ENCODE measurements around the gene MIPEP. TPM values are rescaled to one million over a fixed set of nuclear protein-coding genes. Genes with fewer than 3 reads are reported as not detected.

Gene MIPEP
- total RNA-seq, 1 experiment from 2014 or later = 10.2 TPM

DNA sequence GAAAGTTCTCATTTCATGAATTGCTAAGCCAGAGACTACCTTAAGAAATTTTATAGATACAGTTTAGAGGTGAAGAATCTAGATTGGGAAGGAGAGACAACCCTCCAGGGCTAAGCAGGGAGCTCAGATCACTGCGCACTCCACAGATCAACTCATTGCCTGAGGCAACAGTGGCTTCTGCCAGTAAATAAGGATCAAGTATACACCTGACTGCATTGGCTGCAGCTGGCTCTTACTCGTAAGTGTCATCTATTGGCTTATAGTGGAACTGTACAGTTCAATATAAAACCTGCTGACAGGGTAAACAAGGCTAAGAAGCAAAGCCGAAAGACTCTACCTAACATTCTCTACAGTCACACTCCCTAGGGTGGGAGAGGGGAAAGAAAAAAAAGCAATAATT lies 26.1 kb upstream of the MIPEP start:
- Histone ChIP-seq H3K4me1 (ENCODE audit: low read length) (no peaks in the 10 kb centered on the region), H2AFZ (ENCODE audit: low read length) (no peak overlapping the region), H4K20me1 (ENCODE audit: insufficient read depth, low read depth, low read length) (no peaks in the 10 kb centered on the region), H3K9me2 (replicated peaks; ENCODE audit: insufficient read depth, low read length) (no peaks in the 10 kb centered on the region), H3K27me3 (ENCODE audit: low read length) (no peaks in the 10 kb centered on the region), H3K9ac (ENCODE audit: low read length) (no peak overlapping the region), H3K79me2 (ENCODE audit: low read length) (no peaks in the 10 kb centered on the region), H3K4me2 (ENCODE audit: low read depth, low read length, poor library complexity, severe bottlenecking) (no peak overlapping the region), H3K36me3 (ENCODE audit: insufficient read depth, low read length) (no peaks in the 10 kb centered on the region), H3K4me3 (ENCODE audit: low read length) (no peak overlapping the region), H3K9me3 (ENCODE audit: low read length) (no peaks in the 10 kb centered on the region), H3K27ac (ENCODE audit: low read length) (no peak overlapping the region)
- no peak for DNase-seq

DNA sequence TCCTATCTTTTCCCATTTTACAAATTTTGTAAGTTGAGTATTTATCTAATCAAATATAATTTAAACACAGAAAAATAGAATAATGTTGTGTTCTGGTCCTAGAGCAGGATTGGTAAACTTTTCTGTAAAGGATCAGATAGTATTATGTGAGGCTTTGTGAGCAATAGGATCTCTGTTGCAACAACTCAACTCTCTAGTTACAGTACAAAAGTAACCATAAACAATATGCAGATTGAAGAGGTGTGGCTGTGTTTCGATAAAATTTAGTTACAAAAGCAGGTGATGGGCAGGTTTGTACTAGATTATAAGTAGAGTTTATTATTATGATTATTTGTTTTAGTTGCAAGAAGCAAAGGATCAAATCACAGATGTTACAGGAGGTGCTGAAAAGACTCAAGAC lies 23.3 kb upstream of the MIPEP start:
- Histone ChIP-seq H3K4me1 (ENCODE audit: low read length) (no peaks in the 10 kb centered on the region), H3K9me2 (replicated peaks; ENCODE audit: insufficient read depth, low read length) (no peaks in the 10 kb centered on the region), H4K20me1 (ENCODE audit: insufficient read depth, low read depth, low read length) (no peaks in the 10 kb centered on the region), H3K27me3 (ENCODE audit: low read length) (no peaks in the 10 kb centered on the region), H3K9ac (ENCODE audit: low read length) (no peak overlapping the region), H3K27ac (ENCODE audit: low read length) (no peak overlapping the region), H3K79me2 (ENCODE audit: low read length) (no peaks in the 10 kb centered on the region), H3K9me3 (ENCODE audit: low read length) (no peaks in the 10 kb centered on the region), H2AFZ (ENCODE audit: low read length) (no peak overlapping the region), H3K4me3 (ENCODE audit: low read length) (no peak overlapping the region), H3K4me2 (ENCODE audit: low read depth, low read length, poor library complexity, severe bottlenecking) (no peak overlapping the region), H3K36me3 (ENCODE audit: insufficient read depth, low read length) (no peaks in the 10 kb centered on the region)
- DNase-seq = no peak

DNA sequence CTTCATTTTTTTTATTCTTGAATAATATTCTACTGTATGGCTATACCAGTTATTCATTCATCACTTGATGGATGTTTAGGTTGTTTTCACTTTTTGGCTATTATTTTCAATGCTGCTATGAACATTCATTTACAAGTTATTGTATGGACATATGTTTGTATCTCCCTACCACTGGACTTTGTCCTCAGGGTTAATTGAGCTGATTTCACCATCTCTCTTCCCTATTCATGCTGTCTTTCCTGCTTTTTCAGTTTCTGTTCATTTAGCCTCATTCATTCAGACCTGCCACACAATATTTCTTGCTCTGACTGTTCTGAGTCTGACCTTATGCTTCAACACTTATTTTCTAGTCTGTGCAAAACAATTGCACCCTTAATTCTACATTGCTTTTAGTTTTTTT lies 20.4 kb upstream of the MIPEP start:
- H3K4me3 ChIP-seq (ENCODE audit: low read length) = no peak overlapping the region
- H3K36me3 ChIP-seq (ENCODE audit: insufficient read depth, low read length) = no peaks in the 10 kb centered on the region
- H3K9me2 ChIP-seq (replicated peaks; ENCODE audit: insufficient read depth, low read length) = no peaks in the 10 kb centered on the region
- H3K4me2 ChIP-seq (ENCODE audit: low read depth, low read length, poor library complexity, severe bottlenecking) = no peak overlapping the region
- no peak for DNase-seq
- no peaks in the 10 kb centered on the region for H4K20me1 ChIP-seq (ENCODE audit: insufficient read depth, low read depth, low read length)
- no peaks in the 10 kb centered on the region for H3K4me1 ChIP-seq (ENCODE audit: low read length)
- no peaks in the 10 kb centered on the region for H3K79me2 ChIP-seq (ENCODE audit: low read length)
- no peaks in the 10 kb centered on the region for H3K27me3 ChIP-seq (ENCODE audit: low read length)
- no peak overlapping the region for H3K27ac ChIP-seq (ENCODE audit: low read length)
- no peak overlapping the region for H3K9ac ChIP-seq (ENCODE audit: low read length)
- no peaks in the 10 kb centered on the region for H3K9me3 ChIP-seq (ENCODE audit: low read length)
- H2AFZ ChIP-seq (ENCODE audit: low read length) = no peak overlapping the region

DNA sequence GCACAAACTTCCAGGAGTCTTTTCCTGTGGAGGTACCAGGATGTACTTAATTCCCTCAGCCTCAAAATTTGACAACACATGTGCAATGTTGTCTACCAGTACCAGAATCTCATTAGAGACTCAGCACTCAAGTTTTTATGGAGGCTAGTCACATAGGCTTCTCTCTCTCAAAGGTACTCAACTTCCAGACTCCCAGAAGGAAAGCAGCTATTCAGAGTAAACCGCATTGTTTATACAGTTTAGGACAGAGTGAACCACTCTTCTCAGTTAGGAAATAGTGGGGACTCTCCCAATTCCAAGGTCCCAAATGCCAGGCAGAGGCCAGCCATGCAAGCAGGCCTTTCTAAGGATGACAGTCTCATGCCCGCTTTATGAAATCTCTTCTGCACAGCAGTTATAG lies 16.6 kb upstream of the MIPEP start:
- Histone ChIP-seq H3K4me3 (ENCODE audit: low read length) (no peak overlapping the region), H3K9ac (ENCODE audit: low read length) (no peak overlapping the region), H3K27me3 (ENCODE audit: low read length) (no peaks in the 10 kb centered on the region), H3K36me3 (ENCODE audit: insufficient read depth, low read length) (no peaks in the 10 kb centered on the region), H3K9me2 (replicated peaks; ENCODE audit: insufficient read depth, low read length) (no peaks in the 10 kb centered on the region), H3K4me2 (ENCODE audit: low read depth, low read length, poor library complexity, severe bottlenecking) (no peak overlapping the region), H2AFZ (ENCODE audit: low read length) (no peak overlapping the region), H3K27ac (ENCODE audit: low read length) (no peak overlapping the region), H3K4me1 (ENCODE audit: low read length) (peaks cover 8% of the 10 kb centered on the region; the same call in 1 of the 2 replicates), H4K20me1 (ENCODE audit: insufficient read depth, low read depth, low read length) (no peaks in the 10 kb centered on the region), H3K9me3 (ENCODE audit: low read length) (no peaks in the 10 kb centered on the region), H3K79me2 (ENCODE audit: low read length) (no peaks in the 10 kb centered on the region)
- no peak for DNase-seq

DNA sequence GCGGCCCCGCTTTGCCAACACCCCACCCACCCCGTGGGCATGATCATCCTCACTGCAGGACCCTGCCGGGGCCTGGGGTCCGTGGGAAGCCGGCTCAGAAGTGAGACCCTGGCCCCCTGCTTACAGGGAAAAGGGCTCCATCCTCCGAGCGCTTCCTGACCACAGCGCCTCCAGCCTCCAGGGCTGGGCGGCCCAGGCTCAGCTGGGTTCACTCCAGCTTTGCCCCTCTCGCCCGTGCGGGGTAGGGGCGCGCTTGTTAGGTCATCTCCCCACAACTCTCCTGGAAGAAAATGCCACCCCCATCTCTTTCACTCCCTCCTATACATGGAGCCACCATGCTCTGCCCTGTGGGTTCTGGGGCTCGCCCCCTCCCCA lies 14.7 kb upstream of the MIPEP start:
- Histone ChIP-seq H3K4me3 (ENCODE audit: low read length) (no peak overlapping the region), H3K27ac (ENCODE audit: low read length) (no peak overlapping the region), H3K4me1 (ENCODE audit: low read length) (peaks cover 13% of the 10 kb centered on the region), H3K9me3 (ENCODE audit: low read length) (no peaks in the 10 kb centered on the region), H2AFZ (ENCODE audit: low read length) (no peak overlapping the region), H4K20me1 (ENCODE audit: insufficient read depth, low read depth, low read length) (no peaks in the 10 kb centered on the region), H3K79me2 (ENCODE audit: low read length) (no peaks in the 10 kb centered on the region), H3K9me2 (replicated peaks; ENCODE audit: insufficient read depth, low read length) (no peaks in the 10 kb centered on the region), H3K4me2 (ENCODE audit: low read depth, low read length, poor library complexity, severe bottlenecking) (no peak overlapping the region), H3K9ac (ENCODE audit: low read length) (no peak overlapping the region), H3K27me3 (ENCODE audit: low read length) (no peaks in the 10 kb centered on the region), H3K36me3 (ENCODE audit: insufficient read depth, low read length) (no peaks in the 10 kb centered on the region)
- no peak for DNase-seq

DNA sequence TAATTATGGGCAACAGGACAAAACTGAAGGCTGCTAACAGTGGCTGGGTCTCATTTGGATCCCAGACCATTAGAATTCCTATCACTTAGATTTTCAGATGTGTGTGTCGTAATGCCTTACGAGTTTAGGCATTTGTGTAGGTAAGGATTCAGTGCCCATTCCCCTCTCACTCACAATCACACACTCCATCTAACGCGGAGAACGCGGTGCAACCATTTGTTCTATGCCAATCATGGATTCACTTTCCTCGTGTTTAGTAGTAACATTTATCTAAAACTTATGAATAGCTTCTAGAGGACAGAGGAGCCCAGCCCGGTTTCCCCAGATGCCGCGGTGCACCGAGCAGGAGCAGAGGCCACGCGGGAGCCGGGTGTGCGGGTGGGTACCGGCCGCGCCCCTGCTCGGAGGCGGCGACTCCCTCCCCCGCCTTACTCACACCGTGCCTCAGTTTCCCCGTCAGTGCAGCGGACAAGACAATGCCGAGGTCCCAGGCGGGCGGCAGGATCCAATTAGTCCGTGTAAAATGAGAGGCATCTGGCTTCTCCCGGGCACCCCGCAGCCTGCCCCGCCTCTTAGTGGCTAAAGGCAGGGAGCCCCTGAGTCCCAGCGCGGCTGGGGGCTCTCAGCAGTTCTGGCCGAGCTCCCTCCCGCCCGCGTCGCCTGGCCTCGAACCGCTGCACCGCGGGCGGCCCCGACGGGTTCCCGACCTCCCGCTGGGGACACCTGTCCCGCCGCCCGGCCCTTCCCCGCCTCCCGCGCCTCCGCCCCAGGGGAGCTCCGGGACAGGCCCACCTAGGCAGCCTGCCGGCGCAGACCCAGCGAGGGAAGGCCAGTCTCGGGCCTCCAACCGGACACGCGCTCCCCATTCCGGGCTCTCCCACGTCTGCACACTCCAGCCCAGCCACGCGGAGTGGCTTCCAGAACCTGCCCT lies 14.0 kb upstream of the MIPEP start:
- DNase-seq = no peak

DNA sequence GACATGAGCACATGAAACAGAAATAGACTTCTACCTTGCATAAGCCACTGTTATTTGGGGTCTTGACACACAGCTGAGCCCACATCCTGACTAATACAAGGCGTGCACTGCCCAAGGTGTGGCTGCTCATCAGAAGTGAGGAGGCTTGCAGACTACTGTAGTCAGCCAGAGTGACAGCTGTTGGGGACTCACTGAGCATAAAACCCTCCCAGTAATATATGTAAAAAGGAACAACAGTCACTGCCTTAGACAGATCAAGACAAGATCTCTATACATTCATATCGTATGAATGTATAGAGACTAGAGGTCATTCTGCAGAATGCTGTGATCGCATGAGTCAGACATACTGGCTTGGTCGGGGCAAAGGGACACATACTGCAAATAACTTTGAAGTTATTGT lies 12.2 kb upstream of the MIPEP start:
- Histone ChIP-seq H3K4me2 (ENCODE audit: low read depth, low read length, poor library complexity, severe bottlenecking) (no peak overlapping the region), H4K20me1 (ENCODE audit: insufficient read depth, low read depth, low read length) (no peaks in the 10 kb centered on the region), H3K9me2 (replicated peaks; ENCODE audit: insufficient read depth, low read length) (no peaks in the 10 kb centered on the region), H3K9me3 (ENCODE audit: low read length) (no peaks in the 10 kb centered on the region), H3K27ac (ENCODE audit: low read length) (no peak overlapping the region), H3K4me1 (ENCODE audit: low read length) (peaks cover 13% of the 10 kb centered on the region), H3K79me2 (ENCODE audit: low read length) (no peaks in the 10 kb centered on the region), H2AFZ (ENCODE audit: low read length) (no peak overlapping the region), H3K36me3 (ENCODE audit: insufficient read depth, low read length) (no peaks in the 10 kb centered on the region), H3K27me3 (ENCODE audit: low read length) (no peaks in the 10 kb centered on the region), H3K9ac (ENCODE audit: low read length) (no peak overlapping the region), H3K4me3 (ENCODE audit: low read length) (no peak overlapping the region)
- DNase-seq = no peak

More for the DNA sequence above, 14.0 kb upstream of the MIPEP start:
- peaks cover 13% of the 10 kb centered on the region for H3K4me1 ChIP-seq (ENCODE audit: low read length)
- H4K20me1 ChIP-seq (ENCODE audit: insufficient read depth, low read depth, low read length) = no peaks in the 10 kb centered on the region
- H3K27me3 ChIP-seq (ENCODE audit: low read length) = no peaks in the 10 kb centered on the region
- H3K9me3 ChIP-seq (ENCODE audit: low read length) = no peaks in the 10 kb centered on the region
- no peak overlapping the region for H2AFZ ChIP-seq (ENCODE audit: low read length)
- H3K79me2 ChIP-seq (ENCODE audit: low read length) = no peaks in the 10 kb centered on the region
- no peak overlapping the region for H3K4me3 ChIP-seq (ENCODE audit: low read length)
- no peaks in the 10 kb centered on the region for H3K36me3 ChIP-seq (ENCODE audit: insufficient read depth, low read length)
- no peak overlapping the region for H3K4me2 ChIP-seq (ENCODE audit: low read depth, low read length, poor library complexity, severe bottlenecking)
- no peak overlapping the region for H3K27ac ChIP-seq (ENCODE audit: low read length)
- no peaks in the 10 kb centered on the region for H3K9me2 ChIP-seq (replicated peaks; ENCODE audit: insufficient read depth, low read length)
- H3K9ac ChIP-seq (ENCODE audit: low read length) = no peak overlapping the region

DNA sequence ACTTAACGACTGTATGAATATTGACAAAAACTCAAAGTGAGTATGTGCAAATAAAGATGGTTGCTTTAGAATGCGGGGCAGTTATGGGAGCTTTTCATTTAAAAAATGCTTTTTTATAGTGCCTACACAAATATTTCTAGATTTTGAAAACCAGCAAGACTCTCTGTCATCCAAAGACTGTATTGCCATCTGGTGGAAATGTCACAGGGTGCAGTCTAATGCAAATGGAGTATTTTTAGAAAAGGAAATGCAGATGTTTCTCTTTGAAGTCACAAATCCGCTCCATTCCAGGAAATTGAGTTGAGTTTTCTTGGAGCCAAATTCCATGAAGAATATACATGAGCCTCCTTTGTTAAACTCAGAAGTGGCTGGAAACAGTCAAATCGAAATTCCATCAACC lies 10.4 kb upstream of the MIPEP start:
- H3K36me3 ChIP-seq (ENCODE audit: insufficient read depth, low read length) = no peaks in the 10 kb centered on the region
- H3K4me1 ChIP-seq (ENCODE audit: low read length) = peaks cover 13% of the 10 kb centered on the region
- no peaks in the 10 kb centered on the region for H3K9me2 ChIP-seq (replicated peaks; ENCODE audit: insufficient read depth, low read length)
- no peak overlapping the region for H3K4me3 ChIP-seq (ENCODE audit: low read length)
- no peaks in the 10 kb centered on the region for H4K20me1 ChIP-seq (ENCODE audit: insufficient read depth, low read depth, low read length)
- peak; percentile 72 for DNase-seq
- no peaks in the 10 kb centered on the region for H3K79me2 ChIP-seq (ENCODE audit: low read length)
- no peak overlapping the region for H3K9ac ChIP-seq (ENCODE audit: low read length)
- no peak overlapping the region for H3K27ac ChIP-seq (ENCODE audit: low read length)
- no peaks in the 10 kb centered on the region for H3K27me3 ChIP-seq (ENCODE audit: low read length)
- no peak overlapping the region for H2AFZ ChIP-seq (ENCODE audit: low read length)
- no peak overlapping the region for H3K4me2 ChIP-seq (ENCODE audit: low read depth, low read length, poor library complexity, severe bottlenecking)
- H3K9me3 ChIP-seq (ENCODE audit: low read length) = no peaks in the 10 kb centered on the region
